Forelimb muscle (tissue), 1 donor: ENCODE results near the gene PROB1. TPM values are rescaled to one million over a fixed set of nuclear protein-coding genes. Genes with fewer than 3 reads are reported as not detected.
"Not testable (repeated sequence)": the region's sequence is repeated elsewhere in the genome, so short reads cannot be mapped to it uniquely, and the experiment has no call there.

Source experiments
- DNase-seq: peaks from one replicate; pipeline ENCODE4 v3.0.0-alpha.2; 2013; ENCODE audit warnings: low read depth
- polyA plus RNA-seq: library from polyadenylated mRNA; unstranded; fragments of 120-200 nt; gene quantifications from one replicate; pipeline ENCODE4 v1.2.1, GENCODE V29; 2013; ENCODE audit not compliant: insufficient read length

The PROB1 gene
- polyA plus RNA-seq, 1 donor, result 42.6 TPM

DNA sequence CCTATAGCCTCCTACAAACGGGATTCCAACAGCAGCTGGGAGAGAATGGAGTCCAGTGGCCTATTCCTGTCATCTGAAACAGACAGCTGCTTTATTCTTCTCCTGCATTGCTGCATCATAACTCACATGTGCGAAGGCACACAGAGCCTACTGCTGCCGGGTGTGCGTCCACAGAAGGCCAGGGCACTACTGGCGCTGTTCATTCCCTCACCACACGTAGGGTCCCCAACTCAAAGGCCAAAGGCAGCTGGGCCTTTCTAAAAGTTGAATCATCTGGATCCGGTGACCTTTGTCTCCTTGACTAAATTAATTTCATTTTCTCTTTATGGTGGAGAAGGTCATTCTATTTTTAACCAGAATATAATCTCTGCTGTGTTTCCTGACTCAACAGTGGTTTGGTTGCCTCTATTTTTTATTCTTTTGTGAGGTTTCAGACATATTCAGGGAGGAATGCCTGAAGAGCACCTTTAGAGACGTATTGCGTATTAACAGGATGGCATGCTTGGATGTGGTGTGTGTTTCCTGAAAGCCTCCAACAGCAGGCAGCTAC is 19.8 kb upstream of the PROB1 start:
- DNase-seq, result no peak

GRCh38 chr5:139413963-139414362 is 19.1 kb upstream of the PROB1 start:
- DNase-seq, result no peak

GRCh38 chr5:139413153-139413552 is 18.2 kb upstream of the PROB1 start:
- no peak for DNase-seq

DNA sequence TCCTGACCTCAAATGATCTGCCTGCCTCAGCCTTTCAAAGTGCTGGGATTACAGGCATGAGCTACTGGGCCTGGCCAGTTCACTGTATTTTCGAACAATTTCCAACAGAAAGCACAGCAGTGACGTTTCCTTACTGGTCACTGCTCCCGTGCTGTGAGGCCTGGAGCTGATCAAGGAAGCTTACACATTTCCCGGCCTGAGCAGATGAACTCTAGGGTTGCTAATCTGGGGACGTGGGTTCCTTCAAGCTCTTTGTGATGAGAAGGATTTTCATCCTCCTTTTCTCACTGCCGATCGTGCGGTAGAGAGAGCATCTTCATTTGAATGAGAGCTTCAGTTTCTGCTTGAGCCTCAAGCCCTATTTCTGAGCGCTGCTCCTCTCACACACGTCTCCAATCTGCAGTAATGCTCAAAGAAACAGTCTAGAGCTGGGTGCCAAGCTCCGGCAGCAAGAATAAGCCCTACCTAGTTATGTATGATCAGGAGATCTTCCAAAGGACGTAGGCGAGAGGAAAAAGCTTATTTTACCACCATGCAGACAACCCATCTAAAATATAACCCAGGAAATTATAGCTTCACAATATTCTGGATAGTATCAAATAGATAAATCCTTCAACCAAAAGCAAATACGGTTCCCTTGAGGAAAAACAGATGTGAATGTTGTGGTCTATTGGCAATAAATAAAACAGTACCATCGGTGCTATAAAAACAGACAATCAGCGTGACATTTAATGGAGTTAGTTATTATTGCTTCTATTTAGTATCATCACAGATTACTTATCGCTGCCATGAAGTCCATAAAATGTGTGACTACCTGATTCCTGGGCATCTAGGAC is 16.3 kb upstream of the PROB1 start:
- no peak for DNase-seq

- DNase-seq, result no peak
These were observed 15.5 kb upstream of the PROB1 start for GRCh38 chr5:139410121-139410992.

- DNase-seq, result not testable (repeated sequence)
These were observed 14.2 kb upstream of the PROB1 start for GRCh38 chr5:139409116-139409515.

- DNase-seq, result no peak
These were observed 13.3 kb upstream of the PROB1 start for GRCh38 chr5:139408191-139408590.

DNA sequence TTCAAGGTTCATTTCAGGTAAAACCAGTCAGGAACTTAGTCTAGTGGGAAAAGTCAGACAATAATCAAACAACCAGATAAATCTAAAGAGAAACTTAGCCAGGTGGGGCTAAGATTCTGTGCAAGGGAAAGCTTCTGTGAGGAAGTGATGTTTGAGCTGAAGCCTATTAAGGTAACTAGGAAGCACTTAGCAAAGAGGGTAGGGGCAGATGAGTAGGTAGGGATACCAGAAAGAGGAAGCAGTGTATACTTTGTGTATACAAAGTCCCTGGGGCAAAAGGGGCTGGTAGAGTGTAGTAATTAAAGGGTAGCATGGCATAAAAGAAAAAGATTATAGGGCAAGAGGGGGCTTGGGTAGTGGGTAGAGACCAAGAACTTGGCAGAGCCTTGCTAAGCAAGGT is 12.6 kb upstream of the PROB1 start:
- no peak for DNase-seq

GRCh38 chr5:139406963-139407362 is 12.1 kb upstream of the PROB1 start:
- DNase-seq, result no peak

GRCh38 chr5:139404484-139404840 is 9.6 kb upstream of the PROB1 start:
- no peak for DNase-seq

DNA sequence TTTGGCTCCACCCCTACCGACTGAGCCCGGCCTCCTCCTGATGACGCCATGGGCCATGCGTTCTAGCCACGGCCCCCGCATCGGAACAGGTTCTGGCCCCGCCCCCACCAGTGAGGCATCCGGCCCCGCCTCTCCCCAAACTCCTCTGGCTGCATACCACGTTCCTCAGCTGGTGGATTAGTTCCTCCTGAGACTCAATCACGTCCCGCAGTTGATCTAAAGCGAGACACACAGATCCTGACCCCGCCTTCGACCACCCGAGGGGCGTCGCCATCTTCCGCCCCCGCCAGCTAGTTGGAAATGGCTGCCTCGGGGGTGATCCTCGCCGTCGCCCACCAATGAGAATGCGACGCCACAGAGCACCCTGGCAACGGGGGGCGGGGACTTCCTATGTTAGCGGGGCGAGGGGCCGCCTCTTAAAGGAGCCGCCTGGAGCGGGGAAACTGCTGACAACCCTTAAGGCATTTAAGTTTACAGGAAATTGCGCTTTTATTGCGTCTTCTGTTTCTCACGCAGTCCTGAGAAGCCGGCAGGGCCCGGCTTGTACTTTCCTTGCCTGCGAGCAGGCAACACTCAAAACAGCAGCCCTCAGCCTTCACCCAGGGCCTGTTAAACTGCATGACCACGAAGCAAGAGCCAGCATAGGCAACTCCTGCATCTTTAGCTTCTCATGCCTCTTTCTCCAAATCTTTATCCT is 9.0 kb upstream of the PROB1 start, which contains the start of gene SPATA24:
Gene SPATA24 (minus strand): TSS at position 303 of the 697 bp plus-strand sequence. CDS start 29 bp downstream, at position 274.
- DNase-seq, result peak; percentile 88

DNA sequence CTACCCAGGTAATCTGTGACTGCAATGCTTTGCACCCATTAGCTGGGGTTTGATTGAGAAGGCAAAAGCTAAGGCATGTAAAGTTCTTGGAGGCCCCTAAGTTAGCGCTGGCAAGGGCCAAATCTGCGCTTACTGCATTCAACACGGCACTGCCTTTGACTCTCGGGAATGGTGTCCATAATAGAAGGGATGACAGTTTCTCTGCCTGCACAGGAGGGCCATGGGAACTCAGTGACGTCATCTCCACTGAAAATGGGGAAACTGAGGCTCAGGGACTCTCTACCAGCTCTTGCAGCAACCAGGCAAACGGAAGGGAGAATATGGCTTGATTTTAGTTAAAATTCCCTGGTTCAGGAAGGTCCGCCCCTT is 8.5 kb upstream of the PROB1 start:
- DNase-seq, result no peak

DNA sequence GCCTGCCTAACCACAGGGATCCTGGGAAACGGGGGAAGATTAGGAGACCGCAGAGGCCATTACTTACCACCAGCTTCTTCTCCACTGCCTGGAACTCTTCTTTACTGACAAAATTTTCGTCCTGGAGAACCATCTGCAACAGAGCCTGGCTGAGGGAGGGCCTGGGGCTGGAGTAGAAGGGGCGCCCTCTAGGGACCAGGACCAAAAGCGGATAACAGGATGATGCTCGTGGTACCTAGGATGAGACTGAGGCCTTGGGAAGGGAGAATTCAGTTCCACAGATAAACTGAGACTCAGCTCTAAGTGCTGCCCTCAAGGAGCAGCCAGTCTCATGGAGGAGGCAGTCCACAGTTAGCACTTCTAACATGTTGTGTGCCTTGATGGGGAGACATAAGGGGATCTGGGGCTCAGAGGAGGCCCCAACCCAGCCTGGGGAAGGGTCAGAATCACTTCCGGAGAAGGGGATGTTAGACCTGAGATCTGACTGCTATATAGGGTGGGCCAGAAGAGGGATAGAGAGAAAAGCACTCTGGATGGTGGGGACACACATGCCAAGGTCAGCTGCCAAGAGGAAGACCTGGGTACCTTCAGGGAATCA is 7.8 kb upstream of the PROB1 start:
- no peak for DNase-seq

GRCh38 chr5:139401546-139401945 is 6.6 kb upstream of the PROB1 start:
- DNase-seq, result no peak

- DNase-seq, result no peak
These were observed 4.7 kb upstream of the PROB1 start for GRCh38 chr5:139399501-139400121.

- no peak for DNase-seq
These were observed 3.0 kb upstream of the PROB1 start for GRCh38 chr5:139397921-139398320.

DNA sequence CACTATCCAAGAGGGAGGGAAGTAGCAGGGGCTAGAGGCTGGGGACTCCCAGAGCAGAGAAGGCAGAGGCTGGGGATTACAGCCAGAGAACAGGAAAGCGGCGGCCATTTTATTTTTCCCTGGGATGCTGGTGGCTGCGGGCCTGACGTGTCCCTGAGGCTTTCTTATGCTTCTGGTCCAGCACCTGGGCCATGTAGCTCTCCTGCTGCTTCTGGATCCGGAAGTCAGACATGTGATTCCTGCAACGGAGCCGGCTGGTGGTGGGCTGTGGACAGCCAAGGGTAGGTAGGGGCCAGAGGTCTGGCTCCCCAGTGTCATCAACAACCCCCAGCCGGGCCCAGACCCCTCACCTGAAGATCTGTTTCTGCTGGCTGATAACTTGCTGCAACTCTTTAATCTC is 1.8 kb upstream of the PROB1 start:
- no peak for DNase-seq

- no peak for DNase-seq
These were observed 1.1 kb upstream of the PROB1 start for GRCh38 chr5:139395844-139396640.

DNA sequence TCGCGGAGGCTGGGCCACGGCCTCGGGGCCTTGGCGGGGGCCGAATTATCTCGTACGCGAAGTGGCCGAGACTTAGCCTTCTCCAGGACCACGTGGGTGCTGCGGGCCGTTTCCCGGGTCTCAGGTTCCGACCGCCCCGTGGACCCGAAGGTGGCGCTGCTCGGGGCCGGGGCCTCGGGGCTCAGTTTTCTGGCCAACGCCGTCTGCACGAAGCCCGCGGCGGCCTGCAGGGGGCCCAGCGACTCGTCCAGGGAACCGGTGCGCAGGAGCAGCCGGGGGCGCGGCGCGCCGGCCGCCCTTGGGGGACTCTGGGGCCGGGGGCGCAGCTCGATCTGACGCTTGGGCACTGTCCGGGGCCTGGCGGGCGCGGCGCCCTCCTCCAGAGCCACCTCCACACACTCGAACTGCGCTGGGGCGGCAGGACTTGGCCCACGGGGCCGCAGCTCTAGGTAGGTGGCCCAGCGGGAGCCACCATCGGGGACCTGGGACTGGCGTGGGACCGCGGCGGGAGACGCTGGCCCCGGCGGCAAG is 716 bp downstream of the PROB1 start:
- no peak for DNase-seq
